LNCAP (cell line): ENCODE results near the gene PGS1.

Source experiments
- CTCF ChIP-seq: fragments of 450-650 bp; IDR thresholded peaks from 2 replicates; pipeline ENCODE4 v1.5.1; 2017; ENCODE audit warnings: mild to moderate bottlenecking

PGS1 gene

GRCh38 chr17:78364436-78365281 lies 13.8 kb upstream of the PGS1 start:
- no peak for TF ChIP-seq CTCF

GRCh38 chr17:78365561-78366108 lies 12.8 kb upstream of the PGS1 start:
- TF ChIP-seq CTCF = no peak

- no peak for TF ChIP-seq CTCF
Observed at GRCh38 chr17:78366109-78366848, 12.2 kb upstream of the PGS1 start.

- no peak for TF ChIP-seq CTCF
Observed at GRCh38 chr17:78367193-78367592, 11.3 kb upstream of the PGS1 start.

- TF ChIP-seq CTCF = no peak
Observed at GRCh38 chr17:78368348-78368747, 10.1 kb upstream of the PGS1 start.

- TF ChIP-seq CTCF = no peak
Observed at GRCh38 chr17:78368854-78369495, 9.5 kb upstream of the PGS1 start.

GRCh38 chr17:78369791-78370381 lies 8.6 kb upstream of the PGS1 start:
- no peak for TF ChIP-seq CTCF
